HL-60/S4 (cell line): ENCODE results near the gene XPO6.
"Not testable (repeated sequence)": the region's sequence is repeated elsewhere in the genome, so short reads cannot be mapped to it uniquely, and the experiment has no call there.

Source experiments
- in situ Hi-C: fragments of 300-500 bp; cut with MboI; formaldehyde crosslinking; loops from 2 replicates; pipeline ENCODE4 v1.14.3; 2022; ENCODE audit warnings: low sequenced_read_pairs

XPO6 gene

GRCh38 chr16:28118637-28119036 is 93.1 kb downstream of the XPO6 start:
- in situ Hi-C loops = no loop called here

DNA sequence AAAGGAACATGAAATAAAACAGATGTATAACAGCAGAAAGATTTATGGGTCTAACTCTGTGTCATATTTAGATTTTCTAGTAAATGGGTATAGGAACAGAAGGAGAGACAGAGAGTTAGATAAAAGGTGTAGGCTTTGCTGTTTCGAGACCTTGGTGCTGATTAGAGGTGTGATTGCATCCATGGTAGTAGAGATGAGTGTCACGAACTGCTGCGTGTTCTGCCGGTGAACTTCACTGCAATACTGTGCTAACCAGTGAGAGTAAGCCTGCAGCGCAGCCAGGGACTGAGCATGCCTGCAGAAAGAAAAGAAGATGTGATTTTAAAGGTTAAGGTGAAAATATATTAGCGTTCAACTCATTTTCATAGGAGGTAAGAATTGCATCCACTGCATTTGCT is 94.6 kb downstream of the XPO6 start:
- in situ Hi-C loops = no loop called here

DNA sequence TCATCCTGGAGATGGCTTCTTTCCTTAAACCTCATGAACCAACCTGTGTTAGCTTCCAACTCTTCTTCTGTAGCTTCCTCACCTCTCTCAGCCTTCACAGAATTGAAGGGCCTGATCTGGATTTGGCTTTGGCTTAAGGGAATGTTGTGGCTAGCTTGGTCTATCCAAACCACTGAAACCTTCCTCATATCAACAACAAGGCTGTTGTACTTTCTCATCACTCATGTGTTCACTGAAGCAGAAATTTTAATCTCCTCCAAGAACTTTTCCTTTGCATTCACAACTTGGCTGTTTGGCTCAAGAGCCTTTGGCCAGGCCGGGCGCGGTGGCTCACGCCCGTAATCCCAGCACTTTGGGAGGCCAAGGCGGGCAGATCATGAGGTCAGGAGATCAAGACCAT is 95.9 kb downstream of the XPO6 start:
- in situ Hi-C loops = not testable (repeated sequence)

GRCh38 chr16:28112908-28113307 is 98.9 kb downstream of the XPO6 start:
- in situ Hi-C loops = no loop called here

GRCh38 chr16:28110977-28111376 is 100.8 kb downstream of the XPO6 start:
- in situ Hi-C loops = no loop called here

DNA sequence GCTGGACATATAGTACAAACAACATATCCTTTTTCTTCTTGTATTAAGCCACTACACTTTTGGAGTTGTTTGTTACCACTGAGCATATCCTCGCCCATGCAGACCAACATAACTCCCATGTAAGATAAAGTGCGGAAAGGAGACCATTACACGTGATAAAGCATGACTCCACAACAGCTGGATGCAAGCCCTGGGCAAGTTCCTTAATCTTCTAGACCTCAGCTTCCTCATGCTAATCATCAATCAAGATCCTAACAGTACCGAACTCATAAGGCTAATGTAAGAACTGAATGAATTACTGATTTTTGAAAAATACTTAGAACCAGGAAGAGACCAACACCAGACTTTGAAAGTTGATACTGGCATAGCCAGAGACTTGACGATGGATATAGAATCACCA is 101.3 kb downstream of the XPO6 start:
- in situ Hi-C loops = no loop called here

- in situ Hi-C loops = no loop called here
Measured at GRCh38 chr16:28110074-28110473, 101.7 kb downstream of the XPO6 start.

GRCh38 chr16:28108590-28109247 is 103.0 kb downstream of the XPO6 start:
- in situ Hi-C loops = no loop called here

DNA sequence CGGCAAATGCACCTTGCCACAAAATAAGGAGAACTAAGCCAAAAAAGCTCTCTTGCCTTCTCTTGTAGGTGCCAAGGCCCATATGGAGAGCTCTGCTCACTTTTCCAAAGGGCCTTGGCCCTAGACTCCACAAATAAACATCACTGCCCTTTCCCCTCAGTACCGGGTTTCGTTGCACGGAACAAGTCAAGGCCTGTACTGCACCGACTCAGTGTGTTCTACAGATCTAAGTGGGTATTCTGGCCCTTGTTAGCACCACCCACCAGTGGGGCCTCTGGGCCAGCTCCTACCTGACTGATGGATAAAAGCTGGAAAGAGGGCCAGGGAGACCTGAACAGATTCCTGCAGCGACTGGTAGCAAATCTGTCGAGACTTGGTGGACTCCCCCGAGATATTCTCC is 104.5 kb downstream of the XPO6 start:
- in situ Hi-C loops = no loop called here

GRCh38 chr16:28106467-28107215 is 105.1 kb downstream of the XPO6 start:
- in situ Hi-C loops = no loop called here

GRCh38 chr16:28105954-28106353 is 105.8 kb downstream of the XPO6 start:
- in situ Hi-C loops = no loop called here

- in situ Hi-C loops = no loop called here
Measured at GRCh38 chr16:28105297-28105696, 106.5 kb downstream of the XPO6 start.

DNA sequence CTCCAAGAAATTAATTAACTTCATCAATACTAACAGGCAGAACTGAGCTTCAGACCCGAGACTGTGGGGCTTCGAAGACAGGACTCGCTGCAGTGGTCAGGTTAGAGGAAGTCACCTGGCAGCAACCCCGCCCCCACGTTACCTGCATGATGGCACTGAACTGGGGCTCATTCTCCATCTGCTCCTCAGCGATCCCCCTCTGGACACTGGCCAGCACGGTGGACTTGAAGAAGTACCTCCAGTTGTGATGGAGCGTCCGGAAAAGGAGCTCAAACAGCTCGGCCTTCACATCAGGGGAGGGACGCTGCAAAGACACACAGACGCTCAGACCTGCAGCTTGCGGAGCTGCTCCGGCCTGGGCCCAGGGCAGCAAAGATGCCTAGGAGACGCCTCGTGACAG is 107.4 kb downstream of the XPO6 start:
- in situ Hi-C loops = no loop called here

GRCh38 chr16:28103516-28104170 is 108.1 kb downstream of the XPO6 start:
- in situ Hi-C loops = no loop called here

GRCh38 chr16:28101533-28101890 is 110.3 kb downstream of the XPO6 start:
- in situ Hi-C loops = no loop called here

GRCh38 chr16:28100810-28101532 is 110.8 kb downstream of the XPO6 start:
- in situ Hi-C loops = no loop called here

GRCh38 chr16:28098959-28099945 is 112.5 kb downstream of the XPO6 start:
- in situ Hi-C loops = no loop called here

DNA sequence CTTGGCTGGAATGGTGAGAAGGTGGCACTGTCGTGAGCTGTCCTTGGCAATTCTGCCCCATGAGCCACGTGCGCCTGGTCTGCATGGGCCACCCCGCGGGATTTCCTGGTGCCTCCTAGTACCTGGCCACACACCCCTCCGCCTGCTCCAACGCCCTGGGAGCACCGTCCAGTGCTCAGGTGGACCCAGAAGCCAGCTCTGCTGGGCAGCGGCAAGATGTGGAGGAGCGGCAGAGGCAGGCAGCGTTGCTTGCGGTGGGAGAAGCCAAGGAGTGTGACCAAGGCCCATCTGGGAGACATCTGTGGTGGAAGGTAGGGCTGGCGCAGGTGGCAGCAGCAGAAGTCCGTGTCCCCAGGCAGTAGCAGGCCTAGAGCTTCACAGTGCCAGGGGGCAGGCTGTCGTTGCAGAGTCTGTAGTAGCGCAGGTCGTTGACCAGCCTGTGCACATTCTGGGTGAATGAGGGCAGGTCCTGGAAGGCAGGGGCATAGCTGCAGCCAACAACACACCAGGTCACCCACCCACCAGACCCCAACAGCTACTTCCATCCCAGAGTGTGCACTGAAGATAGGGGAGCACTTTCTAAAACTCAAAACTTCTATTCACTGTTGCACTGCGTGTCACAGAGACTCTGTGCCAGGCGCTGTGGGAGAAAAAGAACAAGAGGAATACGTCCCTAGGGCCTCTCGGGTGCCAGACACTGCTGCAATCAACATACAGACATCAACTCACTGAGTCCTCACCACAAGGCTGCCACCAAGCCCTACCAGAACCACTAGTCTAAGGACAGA is 113.4 kb downstream of the XPO6 start:
- in situ Hi-C loops = no loop called here
